A673 (cell line): Measurements from ENCODE around the gene DCTN3. TPM values are rescaled to one million over a fixed set of nuclear protein-coding genes. Genes with fewer than 3 reads are reported as not detected.
A peak's percentile ranks its signal among the peaks of the same experiment; 100 is the strongest.

Experiments used
- BruUV-seq: library from RNA; stranded (reverse); fragments of 400-500 nt; replicated peaks from 2 replicates; lab custom pipeline; 2021; lab: Mats Ljungman, UMichigan
- CTCF ChIA-PET: fragments of 300-600 bp; sonication (Branson Sonifier 250); formaldehyde crosslinking; loops from one replicate; lab custom pipeline; 2022; ENCODE audit warnings: antibody characterized with exemption; lab: Charles Lee
- POLR2A ChIA-PET: fragments of 300-600 bp; sonication (Branson Sonifier 250); formaldehyde crosslinking; loops from one replicate; lab custom pipeline; 2022; ENCODE audit warnings: antibody characterized with exemption; ENCODE audit not compliant: low non-redundant PET; lab: Charles Lee
- DNase-seq: peaks from one replicate; pipeline ENCODE4 v3.0.0-alpha.2; 2015; ENCODE audit warnings: low spot score
- H3K27ac ChIP-seq: fragments of 200-600 bp; sonication (generic); 2 replicates; pipeline ENCODE4 v1.5.1; 2016; ENCODE audit warnings: mixed run types, low read depth, mild to moderate bottlenecking, mixed read lengths, antibody characterized with exemption, low read length; ENCODE audit not compliant: poor library complexity, severe bottlenecking
- H3K27me3 ChIP-seq: fragments of 200-600 bp; sonication (generic); replicated peaks from 2 replicates; pipeline ENCODE4 v1.6.1; 2017; ENCODE audit warnings: mixed run types, low read depth, mild to moderate bottlenecking, mixed read lengths, antibody characterized with exemption, low read length; ENCODE audit not compliant: insufficient read depth, poor library complexity
- H3K36me3 ChIP-seq: fragments of 200-600 bp; sonication (generic); 2 replicates; pipeline ENCODE4 v1.6.1; 2016; ENCODE audit warnings: mixed run types, mild to moderate bottlenecking, mixed read lengths, antibody characterized with exemption, low read length; ENCODE audit not compliant: insufficient read depth, poor library complexity, severe bottlenecking
- H3K4me1 ChIP-seq: fragments of 200-600 bp; sonication (generic); 2 replicates; pipeline ENCODE4 v1.6.1; 2017; ENCODE audit warnings: mixed run types, mild to moderate bottlenecking, mixed read lengths, antibody characterized with exemption, low read length; ENCODE audit not compliant: insufficient read depth, poor library complexity, severe bottlenecking
- H3K4me3 ChIP-seq: fragments of 200-600 bp; sonication (generic); 2 replicates; pipeline ENCODE4 v1.5.1; 2016; ENCODE audit warnings: low read depth, mixed run types, mild to moderate bottlenecking, mixed read lengths, low read length; ENCODE audit not compliant: poor library complexity, severe bottlenecking
- H3K9me3 ChIP-seq: fragments of 200-600 bp; sonication (generic); 2 replicates; pipeline ENCODE4 v1.6.1; 2016; ENCODE audit warnings: mixed run types, low read depth, mild to moderate bottlenecking, mixed read lengths, antibody characterized with exemption, low read length; ENCODE audit not compliant: poor library complexity, severe bottlenecking
- CTCF ChIP-seq: fragments of 300-800, 200-600 bp; sonication (generic); conservative IDR thresholded peaks from 2 replicates; pipeline ENCODE4 v1.5.1; 2017; ENCODE audit warnings: low read depth, mild to moderate bottlenecking, antibody characterized with exemption, low read length, moderate library complexity, mixed read lengths
- EZH2 ChIP-seq: fragments of 200-600 bp; sonication (generic); IDR thresholded peaks from 2 replicates; pipeline ENCODE4 v1.6.1; 2017; ENCODE audit warnings: borderline replicate concordance, low read depth, mild to moderate bottlenecking, mixed read lengths, antibody characterized with exemption, low read length; ENCODE audit not compliant: poor library complexity, severe bottlenecking
- intact Hi-C: fragments of 100-400 bp; cut with micrococcal nuclease; formaldehyde crosslinking; loops from one replicate; pipeline ENCODE4 v1.10.0; 2022; ENCODE audit not compliant: unreplicated experiment
- total RNA-seq: library from RNA; stranded (reverse); gene quantifications from 2 replicates; pipeline ENCODE4 v1.2.3, GENCODE V29; 2021

DCTN3 gene
- total RNA-seq, 1 experiment from 2014 or later, result 79.3 TPM

- DNase-seq, result no peak
- no peaks in the 10 kb centered on the region for H3K27me3 ChIP-seq
- H3K9me3 ChIP-seq, result no peaks in the 10 kb centered on the region
- CTCF ChIA-PET, result no interaction called here
- no peak overlapping the region for H3K27ac ChIP-seq
- intact Hi-C loops, result no loop called here
- POLR2A ChIA-PET, result no interaction called here
- TF ChIP-seq EZH2 (no peak), CTCF (no peak)
- no peak overlapping the region for H3K4me3 ChIP-seq
- BruUV-seq, result no TSS peak
- peaks cover 3% of the 10 kb centered on the region for H3K36me3 ChIP-seq
- peaks cover 6% of the 10 kb centered on the region for H3K4me1 ChIP-seq
Observed at GRCh38 chr9:34615132-34615531, 5.2 kb downstream of the DCTN3 start.

- Histone ChIP-seq H3K9me3 (no peaks in the 10 kb centered on the region), H3K27ac (peak overlapping the region; percentile 96), H3K4me3 (peak overlapping the region; percentile 91), H3K4me1 (peaks cover 3% of the 10 kb centered on the region), H3K36me3 (peaks cover 3% of the 10 kb centered on the region), H3K27me3 (no peaks in the 10 kb centered on the region)
- ChIA-PET POLR2A (no interaction called here), CTCF (interaction anchor here (1.1 kb wide), 1 partner anchor 21 kb away, joined by 3 read pairs; no protein-coding TSS in a partner anchor)
- TF ChIP-seq EZH2 (no peak), CTCF (peak; percentile 91)
- BruUV-seq, result no TSS peak
- intact Hi-C loops, result loop anchor here (2.0 kb wide), 1 partner anchor 22 kb away; no protein-coding TSS in a partner anchor
- peak; percentile 86 for DNase-seq
Observed at GRCh38 chr9:34612788-34613390, 7.4 kb downstream of the DCTN3 start.

- no TSS peak for BruUV-seq
- intact Hi-C loops, result loop anchor here (2.0 kb wide), 1 partner anchor 23 kb away; no protein-coding TSS in a partner anchor
- peak; percentile 93 for DNase-seq
Observed at GRCh38 chr9:34611811-34612787, 8.2 kb downstream of the DCTN3 start, which contains the start of gene RPP25L. Gene RPP25L, minus strand, starts transcription at chr9:34612097. Its CDS starts 801 bp downstream, at chr9:34611296.

More at GRCh38 chr9:34611811-34612787, 8.2 kb downstream of the DCTN3 start, which contains the start of gene RPP25L:
- Histone ChIP-seq H3K4me1 (peaks cover 3% of the 10 kb centered on the region), H3K36me3 (peaks cover 3% of the 10 kb centered on the region), H3K9me3 (no peaks in the 10 kb centered on the region), H3K4me3 (peak within 1 kb of the TSS; percentile 91), H3K27ac (peak within 1 kb of the TSS; percentile 96), H3K27me3 (no peaks in the 10 kb centered on the region)
- POLR2A ChIA-PET, result no interaction called here
- CTCF ChIA-PET, result interaction anchor here (0.8 to 1.3 kb wide), 3 partner anchors 21 to 35 kb away, joined by 3 to 5 read pairs (median 3); partner anchors contain the start of gene GALT
- TF ChIP-seq CTCF (no peak), EZH2 (no peak)
